ENCODE results near the gene RALGAPA2.

RALGAPA2 gene

DNA sequence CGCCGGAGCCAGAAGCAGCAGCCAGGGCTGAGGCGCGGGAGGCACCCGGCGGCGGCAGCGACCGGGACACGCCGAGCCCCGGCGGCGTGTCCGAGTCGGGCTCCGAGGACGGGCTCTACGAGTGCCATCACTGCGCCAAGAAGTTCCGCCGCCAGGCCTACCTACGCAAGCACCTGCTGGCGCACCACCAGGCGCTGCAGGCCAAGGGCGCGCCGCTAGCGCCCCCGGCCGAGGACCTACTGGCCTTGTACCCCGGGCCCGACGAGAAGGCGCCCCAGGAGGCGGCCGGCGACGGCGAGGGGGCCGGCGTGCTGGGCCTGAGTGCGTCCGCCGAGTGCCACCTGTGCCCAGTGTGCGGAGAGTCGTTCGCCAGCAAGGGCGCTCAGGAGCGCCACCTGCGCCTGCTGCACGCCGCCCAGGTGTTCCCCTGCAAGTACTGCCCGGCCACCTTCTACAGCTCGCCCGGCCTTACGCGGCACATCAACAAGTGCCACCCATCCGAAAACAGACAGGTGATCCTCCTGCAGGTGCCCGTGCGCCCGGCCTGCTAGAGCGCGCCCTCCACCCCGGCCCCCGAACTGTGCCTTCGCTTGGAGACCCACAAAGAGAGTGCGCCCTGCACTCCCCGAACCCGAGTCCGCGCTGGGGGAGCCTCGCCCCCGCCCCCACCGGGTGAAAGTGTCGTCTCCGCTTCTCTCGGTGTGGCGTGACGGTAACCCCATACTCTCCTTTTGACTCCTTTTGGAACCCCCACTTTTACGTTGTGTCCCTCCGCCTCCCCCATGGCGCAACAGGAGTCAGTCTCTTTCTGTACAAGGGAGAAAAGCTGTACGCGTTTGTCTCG lies 343.0 kb downstream of the RALGAPA2 start:
- TF ChIP-seq GATA1 (IDR thresholded peaks at IDR 0.05; ENCODE audit: low read depth, low read length) (no peak), POLR2A (IDR thresholded peaks at IDR 0.05; ENCODE audit: low read length) (no peak)

DNA sequence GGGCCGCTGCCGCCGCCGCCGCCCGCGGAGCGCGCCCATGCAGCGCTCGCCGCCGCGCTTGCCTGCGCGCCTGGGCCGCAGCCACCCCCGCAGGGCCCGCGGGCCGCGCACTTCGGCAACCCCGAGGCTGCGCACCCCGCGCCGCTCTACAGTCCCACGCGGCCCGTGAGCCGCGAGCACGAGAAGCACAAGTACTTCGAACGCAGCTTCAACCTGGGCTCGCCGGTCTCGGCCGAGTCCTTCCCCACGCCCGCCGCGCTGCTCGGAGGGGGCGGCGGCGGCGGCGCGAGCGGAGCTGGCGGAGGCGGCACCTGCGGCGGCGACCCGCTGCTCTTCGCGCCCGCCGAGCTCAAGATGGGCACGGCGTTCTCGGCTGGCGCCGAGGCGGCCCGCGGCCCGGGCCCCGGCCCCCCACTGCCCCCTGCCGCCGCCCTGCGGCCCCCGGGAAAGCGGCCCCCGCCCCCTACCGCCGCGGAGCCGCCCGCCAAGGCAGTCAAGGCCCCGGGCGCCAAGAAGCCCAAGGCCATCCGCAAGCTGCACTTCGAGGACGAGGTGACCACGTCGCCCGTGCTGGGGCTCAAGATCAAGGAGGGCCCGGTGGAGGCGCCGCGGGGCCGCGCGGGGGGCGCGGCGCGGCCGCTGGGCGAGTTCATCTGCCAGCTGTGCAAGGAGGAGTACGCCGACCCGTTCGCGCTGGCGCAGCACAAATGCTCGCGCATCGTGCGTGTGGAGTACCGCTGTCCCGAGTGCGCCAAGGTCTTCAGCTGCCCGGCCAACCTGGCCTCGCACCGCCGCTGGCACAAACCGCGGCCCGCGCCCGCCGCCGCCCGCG lies 343.8 kb downstream of the RALGAPA2 start:
- peak in 1 of 2 experiments; percentile 17 for DNase-seq
- TF ChIP-seq GATA1 (IDR thresholded peaks at IDR 0.05; ENCODE audit: low read depth, low read length) (no peak), POLR2A (IDR thresholded peaks at IDR 0.05; ENCODE audit: low read length) (no peak)

More for the DNA sequence above, 343.0 kb downstream of the RALGAPA2 start:
- no peak for DNase-seq

DNA sequence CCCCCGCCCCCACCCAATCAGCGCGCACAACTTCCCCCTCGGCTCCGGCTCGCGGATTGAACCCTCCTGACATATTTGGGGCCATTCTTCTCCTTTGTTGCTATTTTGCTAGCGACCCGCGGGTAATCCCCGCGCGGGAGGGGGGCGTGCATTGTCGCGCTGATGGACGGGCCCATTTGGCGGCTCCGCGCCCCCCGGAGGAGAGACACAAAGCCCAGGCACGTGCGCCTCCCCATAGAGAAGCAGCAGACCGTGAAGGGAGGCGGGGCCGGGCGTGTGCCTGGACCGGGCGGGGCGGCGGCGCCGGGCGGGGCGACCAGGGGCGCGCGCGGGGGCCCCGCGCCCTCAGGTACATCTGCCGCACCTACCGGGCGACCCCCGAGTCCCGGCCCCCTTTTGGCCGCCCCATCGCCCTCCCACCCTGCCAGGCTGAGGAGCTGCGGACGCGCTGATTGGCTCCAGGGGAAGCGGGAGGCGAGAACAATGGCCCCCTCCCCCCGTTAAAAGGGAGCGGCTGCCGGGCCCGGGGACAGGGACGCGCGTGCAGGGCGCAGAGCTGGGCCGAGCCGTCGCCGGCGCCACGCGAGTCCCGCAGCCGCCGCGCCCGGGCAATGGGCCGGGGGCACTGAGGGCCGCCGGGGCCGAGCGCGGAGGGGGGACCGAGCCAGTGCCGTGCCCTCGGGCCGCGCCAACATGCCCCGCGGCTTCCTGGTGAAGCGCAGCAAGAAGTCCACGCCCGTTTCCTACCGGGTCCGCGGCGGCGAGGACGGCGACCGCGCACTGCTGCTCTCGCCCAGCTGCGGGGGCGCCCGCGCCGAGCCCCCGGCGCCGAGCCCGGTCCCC lies 344.6 kb downstream of the RALGAPA2 start, which contains the start of gene INSM1:
TSS of gene INSM1 (plus strand) at position 530 of the 843 bp plus-strand sequence. CDS start at position 694, 164 bp downstream.
- TF ChIP-seq GATA1 (IDR thresholded peaks at IDR 0.05; ENCODE audit: low read depth, low read length) (no peak), POLR2A (IDR thresholded peaks at IDR 0.05; ENCODE audit: low read length) (no peak)
- DNase-seq: no peak

DNA sequence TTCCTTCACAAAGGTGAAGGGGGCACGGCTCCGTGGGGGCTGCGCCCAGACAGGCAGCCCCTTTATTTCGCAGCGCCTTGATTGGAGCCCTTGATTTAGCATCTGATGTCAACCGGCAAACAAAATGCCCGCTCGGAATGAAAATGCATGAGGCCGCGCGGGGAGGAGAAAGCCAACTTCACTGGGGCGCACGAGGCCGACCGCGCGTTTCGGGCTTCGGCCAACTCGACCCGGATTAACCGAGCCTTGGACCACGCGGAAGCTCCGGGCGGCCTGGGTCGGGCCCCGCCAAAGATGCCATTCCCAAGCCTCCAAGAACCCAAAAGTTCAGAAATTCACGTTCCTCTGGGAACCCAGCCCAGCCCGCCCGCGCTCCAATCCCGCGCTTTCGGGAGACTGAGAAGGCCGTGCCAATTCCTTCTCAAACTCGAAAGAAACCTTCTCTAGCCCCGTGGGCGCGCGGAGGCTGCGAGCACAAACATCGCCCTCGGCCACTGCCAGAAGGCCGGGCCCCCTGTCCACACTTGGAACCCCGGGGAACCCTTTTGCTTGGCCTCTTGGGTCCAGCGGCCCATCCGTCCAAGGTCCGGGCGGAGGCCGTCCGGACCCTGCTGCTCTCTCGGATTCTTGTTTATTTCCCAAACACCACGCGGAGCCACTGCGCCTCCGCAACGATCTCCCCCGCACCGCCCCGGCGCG lies 345.4 kb downstream of the RALGAPA2 start:
- TF ChIP-seq GATA1 (IDR thresholded peaks at IDR 0.05; ENCODE audit: low read depth, low read length): no peak
- no peak for TF ChIP-seq POLR2A (IDR thresholded peaks at IDR 0.05; ENCODE audit: low read length)
- no peak for DNase-seq

DNA sequence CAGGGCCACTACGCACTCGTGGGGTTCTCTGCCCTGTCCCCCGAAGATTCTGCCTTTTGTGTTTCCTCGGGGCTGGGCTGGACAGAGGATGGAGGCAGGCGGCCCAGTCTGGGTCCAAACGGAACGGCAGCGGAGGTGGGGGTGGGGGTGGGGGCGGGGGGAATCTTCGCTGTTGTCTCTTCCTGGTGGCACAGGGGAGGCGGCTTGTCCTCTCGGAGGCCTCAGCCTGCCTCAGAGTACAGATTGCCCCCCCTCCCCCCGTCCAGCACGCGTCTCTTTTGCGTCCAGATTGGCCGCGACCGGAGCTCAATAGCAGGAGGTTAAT lies 345.9 kb downstream of the RALGAPA2 start:
- DNase-seq: no peak
- TF ChIP-seq GATA1 (IDR thresholded peaks at IDR 0.05; ENCODE audit: low read depth, low read length): no peak
- TF ChIP-seq POLR2A (IDR thresholded peaks at IDR 0.05; ENCODE audit: low read length): no peak

DNA sequence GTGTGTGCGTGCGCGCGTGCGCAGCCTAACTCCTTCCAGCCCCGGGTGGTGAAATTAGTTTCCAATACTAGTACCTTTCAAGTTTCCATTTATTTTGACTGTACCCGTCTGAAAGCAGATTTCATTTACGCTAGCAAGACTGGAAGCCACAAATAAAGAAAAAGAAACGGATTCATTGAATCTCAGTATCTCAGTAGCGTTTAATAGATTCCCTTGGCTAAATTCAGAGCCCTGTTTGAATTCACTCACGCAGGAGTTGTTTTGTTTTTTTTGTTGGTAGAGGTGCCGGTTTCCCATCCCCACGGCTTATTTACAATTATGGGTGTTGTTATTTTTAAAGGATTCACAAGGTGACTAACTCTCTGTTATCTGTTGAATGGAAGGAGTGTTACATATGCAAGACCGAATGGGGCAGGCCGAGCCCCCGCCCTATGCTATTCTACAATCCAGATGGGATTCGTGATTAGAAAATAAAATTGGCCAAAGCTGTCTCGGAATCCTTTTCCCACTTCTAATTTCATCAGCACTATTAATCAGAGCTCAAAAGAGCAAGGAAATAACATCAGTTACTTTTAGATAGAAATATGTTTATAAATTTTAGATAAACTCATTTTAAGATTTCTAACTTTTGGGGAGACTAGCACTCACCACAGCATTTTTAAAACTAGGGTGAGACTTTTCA lies 346.8 kb downstream of the RALGAPA2 start:
- DNase-seq: no peak
- TF ChIP-seq GATA1 (IDR thresholded peaks at IDR 0.05; ENCODE audit: low read depth, low read length) (no peak), POLR2A (IDR thresholded peaks at IDR 0.05; ENCODE audit: low read length) (no peak)

DNA sequence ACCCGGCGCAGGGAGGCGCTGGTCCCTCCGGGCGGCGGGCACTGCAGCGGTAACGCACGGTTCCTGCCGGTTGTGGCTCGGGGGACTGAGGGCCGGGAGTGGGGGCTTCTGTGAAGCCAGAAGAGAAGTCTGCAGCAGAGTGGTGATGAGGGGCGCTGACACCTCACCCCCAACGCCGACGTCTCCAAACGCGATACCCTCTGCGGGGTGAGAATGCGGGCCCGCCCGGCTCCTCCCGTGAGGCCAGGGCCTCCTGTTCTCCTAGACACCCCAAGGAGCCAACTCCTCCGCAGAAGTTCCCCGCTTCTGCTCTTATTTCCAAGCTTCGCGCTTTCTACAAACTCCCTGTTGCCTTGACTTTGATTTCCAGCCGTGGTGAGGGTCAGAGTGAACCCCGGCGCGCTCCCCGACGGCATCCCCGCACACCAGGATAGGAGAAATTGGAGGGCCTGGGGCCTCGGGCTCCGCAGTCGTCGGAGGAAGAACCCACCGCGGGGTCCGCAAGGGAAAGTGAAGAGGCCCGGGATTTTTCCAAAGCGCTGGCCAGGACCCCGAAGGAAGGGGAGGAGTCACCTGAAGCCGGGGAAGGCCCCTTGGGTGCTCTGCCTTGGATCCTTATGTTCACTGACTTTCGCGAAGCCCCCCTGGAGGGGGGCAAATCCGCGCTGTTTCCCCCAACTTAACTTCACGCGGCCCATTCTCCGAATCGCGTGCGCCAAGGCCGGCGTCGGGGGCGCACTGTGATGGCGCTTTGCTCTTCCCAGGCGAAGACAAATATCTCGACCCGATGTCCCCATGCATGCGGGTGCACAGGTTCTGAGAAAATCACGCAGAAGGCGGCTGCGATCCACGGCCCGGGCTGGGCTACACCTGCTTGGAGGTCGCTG lies 347.6 kb downstream of the RALGAPA2 start:
- TF ChIP-seq GATA1 (IDR thresholded peaks at IDR 0.05; ENCODE audit: low read depth, low read length): no peak
- no peak for TF ChIP-seq POLR2A (IDR thresholded peaks at IDR 0.05; ENCODE audit: low read length)
- no peak for DNase-seq

DNA sequence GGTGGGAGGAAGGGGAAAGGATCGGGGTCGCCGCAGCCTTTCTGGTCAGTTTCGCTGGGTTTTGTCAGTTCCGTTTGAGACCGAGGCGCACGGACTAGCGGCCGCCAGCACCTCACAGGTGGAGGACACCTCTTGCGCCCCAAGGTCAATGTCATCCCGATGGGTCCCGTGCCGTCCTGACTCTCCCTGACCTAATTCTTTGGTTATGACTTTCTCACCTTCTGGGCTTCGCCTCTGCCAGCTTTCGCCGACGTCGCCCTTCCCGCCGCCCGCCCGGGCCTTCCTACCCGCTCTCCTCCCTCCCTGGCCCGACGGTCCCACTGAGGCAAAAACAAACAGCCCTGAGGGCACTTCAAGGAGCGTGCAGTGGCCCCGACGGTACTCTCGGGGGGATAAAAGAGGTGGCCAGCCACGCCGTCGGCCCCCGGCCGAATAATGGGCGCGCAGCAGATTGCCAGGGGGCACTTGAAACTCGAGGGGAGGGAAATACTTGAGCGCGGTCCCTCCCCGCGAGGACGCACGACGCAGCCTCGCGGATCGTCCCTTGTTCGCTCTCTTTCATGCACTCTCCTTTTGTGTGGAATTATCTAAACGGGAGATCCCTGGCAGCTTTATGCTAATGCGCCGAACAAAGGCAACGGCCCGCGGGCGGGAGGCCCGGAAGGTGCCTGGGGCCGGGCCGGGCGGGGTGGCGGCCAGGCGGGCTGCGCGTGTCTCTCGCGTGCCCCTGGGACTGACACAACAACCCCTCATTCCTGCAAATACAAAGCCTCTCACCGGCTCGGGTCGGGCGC lies 348.4 kb downstream of the RALGAPA2 start:
- DNase-seq: no peak
- TF ChIP-seq GATA1 (IDR thresholded peaks at IDR 0.05; ENCODE audit: low read depth, low read length): no peak
- TF ChIP-seq POLR2A (IDR thresholded peaks at IDR 0.05; ENCODE audit: low read length): no peak

DNA sequence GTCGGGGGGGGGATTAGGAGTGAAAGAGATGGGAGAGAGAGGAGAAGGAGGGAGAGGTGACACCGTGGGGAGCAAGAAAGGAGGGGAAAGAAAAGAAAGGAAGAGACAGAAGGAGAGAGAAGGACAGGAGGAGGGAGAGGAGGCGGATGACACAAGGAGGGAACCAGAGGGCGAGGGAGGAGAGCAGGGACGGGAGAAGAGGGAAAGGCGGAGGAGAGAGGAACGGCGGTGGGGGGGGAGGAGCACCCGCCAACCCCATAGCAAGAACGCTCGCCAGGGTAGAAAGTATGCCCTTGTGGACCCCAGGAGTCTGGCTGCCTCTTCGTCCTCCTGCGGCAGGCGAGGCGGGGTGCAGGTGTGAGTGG lies 349.0 kb downstream of the RALGAPA2 start:
- no peak for TF ChIP-seq POLR2A (IDR thresholded peaks at IDR 0.05; ENCODE audit: low read length)
- no peak for TF ChIP-seq GATA1 (IDR thresholded peaks at IDR 0.05; ENCODE audit: low read depth, low read length)
- no peak for DNase-seq

DNA sequence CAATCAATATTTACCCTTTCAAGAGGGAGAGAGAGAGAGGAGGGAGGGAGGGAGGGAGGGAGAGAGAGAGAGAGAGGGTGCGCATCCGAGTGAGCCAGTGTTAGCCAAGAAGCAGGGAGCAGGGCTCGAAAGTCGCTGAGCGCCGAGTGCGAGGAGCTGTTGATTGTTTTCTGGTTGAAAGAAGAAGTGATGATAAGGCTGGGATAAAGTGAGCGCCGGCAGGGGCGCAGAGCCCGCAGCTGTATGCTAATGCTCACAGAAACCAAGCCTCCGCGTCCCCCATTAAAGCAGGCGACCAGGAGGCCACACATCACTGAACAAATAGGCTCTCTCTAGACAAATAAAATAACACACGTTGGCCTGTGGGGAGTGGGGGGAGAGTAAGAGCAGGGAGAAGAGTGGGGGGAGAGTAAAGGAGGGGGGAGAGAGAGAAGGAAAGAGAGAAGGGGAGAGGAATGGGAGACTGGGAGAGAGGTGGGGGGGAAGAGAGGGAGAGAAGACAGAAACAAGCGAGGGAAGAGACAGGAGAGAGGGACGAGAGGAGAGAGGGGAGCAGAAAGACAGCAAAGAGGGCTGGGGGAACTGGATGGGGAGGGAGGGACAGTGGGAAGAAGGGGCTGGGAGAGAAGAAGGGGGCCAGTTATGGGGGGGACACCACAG lies 349.5 kb downstream of the RALGAPA2 start:
- TF ChIP-seq GATA1 (IDR thresholded peaks at IDR 0.05; ENCODE audit: low read depth, low read length) (no peak), POLR2A (IDR thresholded peaks at IDR 0.05; ENCODE audit: low read length) (no peak)
- DNase-seq: no peak

DNA sequence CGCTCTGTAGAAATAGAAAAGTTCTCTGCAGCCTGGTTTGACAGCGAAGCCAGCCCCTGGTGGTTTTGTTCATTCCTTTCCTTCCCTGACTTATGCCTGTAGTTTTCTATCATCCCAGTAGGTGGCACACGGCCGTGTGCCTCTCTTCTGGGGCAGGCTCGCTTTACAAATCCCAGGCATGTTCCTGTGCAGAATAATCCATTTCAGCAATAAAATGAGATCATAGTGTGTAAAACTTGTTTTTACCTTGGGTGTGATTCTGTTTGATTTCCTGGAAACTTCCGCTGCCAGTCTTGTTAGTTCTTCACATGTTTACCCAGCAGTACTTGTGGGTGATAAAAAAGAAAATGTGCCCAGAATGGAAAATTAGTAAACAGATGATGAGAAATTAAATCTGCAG lies 352.0 kb downstream of the RALGAPA2 start:
- TF ChIP-seq POLR2A (IDR thresholded peaks at IDR 0.05; ENCODE audit: low read length) (no peak), GATA1 (IDR thresholded peaks at IDR 0.05; ENCODE audit: low read depth, low read length) (no peak)

More for the DNA sequence above, 352.0 kb downstream of the RALGAPA2 start:
- DNase-seq: peak; percentile 35 to 41
